H1 (cell line): ENCODE data around the gene C2orf92. TPM values are rescaled to one million over a fixed set of nuclear protein-coding genes. Genes with fewer than 3 reads are reported as not detected.

Source experiments
- CTCF ChIA-PET: fragments of 300-600 bp; sonication (Branson Sonifier 250); formaldehyde crosslinking; loops from one replicate; lab custom pipeline; 2021; ENCODE audit not compliant: partially characterized antibody; lab: Charles Lee
- POLR2A ChIA-PET: fragments of 300-600 bp; sonication (Branson Sonifier 250); formaldehyde crosslinking; loops from one replicate; lab custom pipeline; 2021; ENCODE audit warnings: inconsistent platforms; ENCODE audit not compliant: partially characterized antibody; lab: Charles Lee
- DNase-seq, 2 experiments: peaks; one replicate each; pipeline versions ENCODE4 v3.0.0 to v3.0.0-alpha.2; 2010 to 2022; ENCODE audit warnings: low spot score in 2 of 2, low read depth in 1 of 2, mixed read lengths in 1 of 2
- FAIRE-seq: peaks from 2 replicates; lab custom pipeline; 2011; peaks lifted over from hg19 to GRCh38; lab: Jason Lieb, UNC
- H2AFZ ChIP-seq: 2 replicates; pipeline ENCODE4 v1.8.1; 2012; ENCODE audit warnings: low read length, inconsistent platforms
- H2AK5ac ChIP-seq: 2 replicates; pipeline ENCODE4 v1.6.1; 2013; ENCODE audit warnings: low read depth, low read length
- H2BK120ac ChIP-seq: replicated peaks from 2 replicates; pipeline ENCODE3; 2013; ENCODE audit warnings: low read depth, low read length, inconsistent platforms
- H2BK12ac ChIP-seq: 2 replicates; pipeline ENCODE4 v1.6.1; 2013; ENCODE audit warnings: low read depth, low read length
- H2BK15ac ChIP-seq: 2 replicates; pipeline ENCODE4 v1.6.1; 2013; ENCODE audit warnings: low read length
- H2BK20ac ChIP-seq: 2 replicates; pipeline ENCODE4 v1.6.1; 2013; ENCODE audit warnings: low read length
- H2BK5ac ChIP-seq: 2 replicates; pipeline ENCODE4 v1.6.1; 2013; ENCODE audit warnings: low read depth, low read length
- H3K14ac ChIP-seq: 2 replicates; pipeline ENCODE4 v1.6.1; 2013; ENCODE audit warnings: inconsistent platforms; ENCODE audit not compliant: insufficient read length
- H3K18ac ChIP-seq: 2 replicates; pipeline ENCODE4 v1.6.1; 2013; ENCODE audit warnings: low read length; ENCODE audit errors: extremely low read depth
- H3K23ac ChIP-seq: 2 replicates; pipeline ENCODE4 v1.6.1; 2013; ENCODE audit warnings: inconsistent platforms; ENCODE audit not compliant: insufficient read length
- H3K23me2 ChIP-seq: 2 replicates; pipeline ENCODE4 v1.6.1; 2013; ENCODE audit warnings: low read depth, low read length
- H3K27ac ChIP-seq: 2 replicates; pipeline ENCODE4 v1.6.1; 2011; ENCODE audit warnings: low read depth, low read length, inconsistent platforms
- H3K27me3 ChIP-seq, 4 experiments: replicated peaks in 1 of 4; 1 replicate in 1 of 4; 2 replicates in 3 of 4; pipeline versions ENCODE4 v1.6.1 to v1.8.1; 2011 to 2013; ENCODE audit warnings: low read length in 3 of 4, mild to moderate bottlenecking in 3 of 4, inconsistent platforms in 2 of 4, mixed read lengths in 2 of 4, moderate library complexity in 1 of 4; ENCODE audit not compliant: control insufficient read depth in 3 of 4, insufficient read depth in 3 of 4; ENCODE audit errors: extremely low read depth in 1 of 4
- H3K36me3 ChIP-seq, 4 experiments: 2 replicates each; pipeline versions ENCODE4 v1.6.1 to v1.8.1; 2011 to 2013; ENCODE audit warnings: mild to moderate bottlenecking in 4 of 4, low read length in 3 of 4, moderate library complexity in 2 of 4, control low read depth in 1 of 4, inconsistent platforms in 1 of 4; ENCODE audit not compliant: insufficient read depth in 4 of 4, control insufficient read depth in 2 of 4
- H3K4ac ChIP-seq: replicated peaks from 2 replicates; pipeline ENCODE3; 2013; ENCODE audit warnings: low read length, low read depth, mixed read lengths, inconsistent platforms; ENCODE audit not compliant: insufficient read length
- H3K4me1 ChIP-seq, 4 experiments: replicated peaks in 1 of 4; 1 replicate in 1 of 4; 2 replicates in 3 of 4; pipeline versions ENCODE4 v1.6.1 to v1.8.1; 2011 to 2013; ENCODE audit warnings: low read length in 3 of 4, inconsistent platforms in 2 of 4, mixed read lengths in 1 of 4; ENCODE audit not compliant: insufficient read depth in 4 of 4, control insufficient read depth in 3 of 4
- H3K4me2 ChIP-seq, 2 experiments: 2 replicates each; pipeline versions ENCODE4 v1.6.1 to v1.8.1; 2011 to 2013; ENCODE audit warnings: low read depth in 2 of 2, low read length in 2 of 2, control low read depth in 1 of 2, inconsistent platforms in 1 of 2, mild to moderate bottlenecking in 1 of 2; ENCODE audit not compliant: insufficient read depth in 1 of 2
- H3K4me3 ChIP-seq, 4 experiments: fragments of 200-600, 300-600 bp in 1 of 4; sonication (generic), shearing (Covaris generic), sonication (Bioruptor Twin) in 1 of 4; 2 replicates each; pipeline versions ENCODE4 v1.5.1 to v1.8.1; 2011 to 2016; ENCODE audit warnings: low read length in 4 of 4, low read depth in 3 of 4, control low read depth in 2 of 4, inconsistent platforms in 2 of 4, mild to moderate bottlenecking in 2 of 4, mixed read lengths in 1 of 4, moderate library complexity in 1 of 4; ENCODE audit not compliant: insufficient read depth in 2 of 4; ENCODE audit errors: extremely low read depth in 1 of 4
- H3K56ac ChIP-seq: replicated peaks from 2 replicates; pipeline ENCODE3; 2013; ENCODE audit warnings: low read depth, mild to moderate bottlenecking, mixed read lengths, low read length, inconsistent platforms; ENCODE audit not compliant: insufficient read length
- H3K79me1 ChIP-seq: 2 replicates; pipeline ENCODE4 v1.6.1; 2013; ENCODE audit warnings: low read depth, low read length, control low read depth
- H3K79me2 ChIP-seq, 2 experiments: 2 replicates each; pipeline versions ENCODE4 v1.6.1 to v1.8.1; 2012 to 2013; ENCODE audit warnings: low read length in 2 of 2, mild to moderate bottlenecking in 2 of 2, inconsistent platforms in 1 of 2; ENCODE audit not compliant: insufficient read depth in 2 of 2, control insufficient read depth in 1 of 2
- H3K9ac ChIP-seq, 4 experiments: replicated peaks in 1 of 4; 1 replicate in 1 of 4; 2 replicates in 3 of 4; pipeline versions ENCODE4 v1.6.1 to v1.8.1; 2011 to 2013; ENCODE audit warnings: low read depth in 3 of 4, low read length in 3 of 4, control low read depth in 2 of 4, mild to moderate bottlenecking in 2 of 4, moderate library complexity in 2 of 4, inconsistent platforms in 1 of 4; ENCODE audit errors: extremely low read depth in 1 of 4
- H3K9me3 ChIP-seq, 2 experiments: 2 replicates each; pipeline versions ENCODE4 v1.6.1 to v1.8.1; 2012 to 2013; ENCODE audit warnings: mild to moderate bottlenecking in 2 of 2, moderate library complexity in 2 of 2, control low read depth in 1 of 2, inconsistent platforms in 1 of 2, low read depth in 1 of 2, low read length in 1 of 2, mixed read lengths in 1 of 2; ENCODE audit not compliant: insufficient read depth in 2 of 2
- H4K20me1 ChIP-seq, 2 experiments: replicated peaks in 1 of 2; 2 replicates each; pipeline versions ENCODE3 to v1.8.1; 2011 to 2013; ENCODE audit warnings: inconsistent platforms in 2 of 2, low read length in 2 of 2, mild to moderate bottlenecking in 1 of 2; ENCODE audit not compliant: insufficient read depth in 2 of 2, control insufficient read depth in 1 of 2
- H4K5ac ChIP-seq: 2 replicates; pipeline ENCODE4 v1.6.1; 2013; ENCODE audit warnings: low read length, low read depth, mixed read lengths, inconsistent platforms; ENCODE audit not compliant: insufficient read length
- H4K8ac ChIP-seq: 2 replicates; pipeline ENCODE4 v1.8.0; 2013; ENCODE audit warnings: mild to moderate bottlenecking, moderate library complexity, low read length, inconsistent platforms; ENCODE audit not compliant: insufficient read depth; ENCODE audit errors: extremely low read depth
- H4K91ac ChIP-seq: replicated peaks from 2 replicates; pipeline ENCODE3; 2013; ENCODE audit warnings: low read length, mixed read lengths, inconsistent platforms; ENCODE audit not compliant: insufficient read length
- ASH2L ChIP-seq: fragments of 200-600, 300-600 bp; sonication (generic); IDR thresholded peaks from one replicate; pipeline ENCODE4 v1.7.1; 2017; ENCODE audit warnings: low read length
- CHD1 ChIP-seq: IDR thresholded peaks from 2 replicates; pipeline ENCODE4 v1.6.1; 2012; ENCODE audit warnings: low read depth, low read length, improper control_type of control experiment
- EZH2 ChIP-seq: fragments of 200-600 bp; sonication (generic); IDR thresholded peaks from 2 replicates; pipeline ENCODE4 v1.7.1; 2012; ENCODE audit warnings: low read depth, mild to moderate bottlenecking, moderate library complexity, low read length, inconsistent platforms; ENCODE audit not compliant: severe bottlenecking
- TBP ChIP-seq: IDR thresholded peaks from 2 replicates; pipeline ENCODE4 v1.6.1; 2011; ENCODE audit warnings: low read depth, low read length, improper control_type of control experiment
- TCF12 ChIP-seq: IDR thresholded peaks from 2 replicates; pipeline ENCODE4 v1.6.1; 2011; ENCODE audit warnings: low read depth, mild to moderate bottlenecking, low read length
- WGBS, 2 experiments: shearing (Covaris generic) in 1 of 2; methylation state at CpG; one replicate each; pipeline versions ENCODE4 v1.1.6 to v1.1.7; 2013 to 2015; ENCODE audit warnings: low lambda C conversion rate in 2 of 2, mixed read lengths in 2 of 2, inconsistent platforms in 1 of 2, low coverage in 1 of 2, missing lambda C conversion rate in 1 of 2; ENCODE audit not compliant: insufficient replicate concordance in 2 of 2, insufficient coverage in 1 of 2, insufficient read length in 1 of 2; ENCODE audit errors: extremely low coverage in 1 of 2, missing lambda C conversion rate in 1 of 2; 5-methylcytosine and 5-hydroxymethylcytosine counted together
- polyA plus RNA-seq, 7 experiments: library from polyadenylated mRNA; depleted of rRNA in 3 of 7; stranded (reverse) in 5 of 7; unstranded in 2 of 7; fragments of >200 nt in 5 of 7; fragments of 200-250 nt in 2 of 7; gene quantifications; 1 replicate in 5 of 7; 2 replicates in 1 of 7; 4 replicates in 1 of 7; pipeline versions ENCODE4 v1.2.1 to v1.2.3, GENCODE V29; 2011 to 2013; ENCODE audit warnings: missing spikeins in 2 of 7, mixed read lengths in 2 of 7
- total RNA-seq: library from RNA; stranded (reverse); fragmentation: NEBNext Ultra II Directional; extraction: Animal tissue kit (Norgen Biotek cat#: 25700); gene quantifications from 2 replicates; pipeline ENCODE4 v1.2.1, GENCODE V29; 2021

C2orf92 gene
- total and polyA plus RNA-seq, 2 of the 8 experiments (the other 6 are each of a cell fraction or from before 2014, with no cell fraction given): 2.3 to 3.7 TPM

- H2BK15ac ChIP-seq: no peak overlapping the region
- H3K36me3 ChIP-seq: no peaks in the 10 kb centered on the region
- H4K20me1 ChIP-seq: no peaks in the 10 kb centered on the region
- TF ChIP-seq ASH2L: no peak
- no peak for TF ChIP-seq EZH2
- no peak for TF ChIP-seq TCF12
- no peak for TF ChIP-seq TBP
- TF ChIP-seq CHD1: no peak
- H2BK120ac ChIP-seq: no peak overlapping the region
- no peak overlapping the region for H3K27ac ChIP-seq
- no peak overlapping the region for H2BK5ac ChIP-seq
- no peak for FAIRE-seq
- H2AK5ac ChIP-seq: no peak overlapping the region
- no peak overlapping the region for H4K5ac ChIP-seq
- no peak for DNase-seq
- H3K14ac ChIP-seq: no peak overlapping the region
- no peak overlapping the region for H3K56ac ChIP-seq
- no peak overlapping the region for H3K4ac ChIP-seq
- H3K9ac ChIP-seq: no peak overlapping the region
- H3K4me3 ChIP-seq: no peak overlapping the region
- H4K91ac ChIP-seq: no peak overlapping the region
- H3K79me1 ChIP-seq: no peaks in the 10 kb centered on the region
- no peak overlapping the region for H3K18ac ChIP-seq
- H3K23ac ChIP-seq: no peak overlapping the region
- H3K23me2 ChIP-seq: no peaks in the 10 kb centered on the region
- CTCF ChIA-PET: interaction anchor here (0.6 to 13.6 kb wide), 8 partner anchors 13 to 431 kb away, joined by 3 to 202 read pairs (median 4); no protein-coding TSS in a partner anchor
- H3K27me3 ChIP-seq: no peaks in the 10 kb centered on the region
- H3K79me2 ChIP-seq: no peaks in the 10 kb centered on the region
- POLR2A ChIA-PET: interaction anchor here (0.8 kb wide), 1 partner anchor 20 kb away, joined by 3 read pairs; no protein-coding TSS in a partner anchor
- no peak overlapping the region; the same call in 1 of the 2 replicates for H4K8ac ChIP-seq
- no peaks in the 10 kb centered on the region for H3K9me3 ChIP-seq
- 79% methylated on average over 10 of the region's 11 CpGs; no CpG with 5 or more reads in 1 of the 2 experiments for WGBS, 2 experiments
- no peak overlapping the region for H2BK12ac ChIP-seq
- peaks cover 0 to 3% (median 1%) of the 10 kb centered on the region in 4 experiments; a peak in 3 of 7 replicates for H3K4me1 ChIP-seq
- H3K4me2 ChIP-seq: no peak overlapping the region
- H2BK20ac ChIP-seq: no peak overlapping the region
- no peak overlapping the region for H2AFZ ChIP-seq
Observed at GRCh38 chr2:97712693-97713295, 43.3 kb downstream of the C2orf92 start.
